Ovary (tissue), 9 donors: ENCODE data around the gene ARHGAP40. TPM values are rescaled to one million over a fixed set of nuclear protein-coding genes. Genes with fewer than 3 reads are reported as not detected.

Experiments
- DNase-seq, 5 donors: peaks; one replicate each; pipeline ENCODE4 v3.0.0-alpha.2; 2019 to 2020
- H3K27ac ChIP-seq, 2 donors: fragments of 200-600 bp; one replicate each; pipeline versions ENCODE4 v1.5.1 to v1.8.0; 2019 to 2022
- H3K27me3 ChIP-seq: fragments of 200-600 bp; one replicate; pipeline ENCODE4 v1.8.0; 2022
- H3K36me3 ChIP-seq: fragments of 200-600 bp; sonication (generic); one replicate; pipeline ENCODE4 v1.5.1; 2019
- H3K4me1 ChIP-seq: one replicate; pipeline ENCODE4 v1.8.1; 2013; ENCODE audit warnings: mild to moderate bottlenecking, moderate library complexity; ENCODE audit not compliant: insufficient read depth
- H3K4me3 ChIP-seq: fragments of 200-600 bp; sonication (generic); one replicate; pipeline ENCODE4 v1.5.1; 2017
- H3K9me3 ChIP-seq, 2 donors: fragments of 200-600 bp in 1 of 2; sonication (generic) in 1 of 2; one replicate each; pipeline versions ENCODE4 v1.5.1 to v1.8.1; 2013 to 2019; ENCODE audit warnings: mild to moderate bottlenecking in 1 of 2, moderate library complexity in 1 of 2
- EP300 ChIP-seq: sonication (generic); formaldehyde crosslinking; IDR thresholded peaks from one replicate; pipeline ENCODE4 v1.6.1; 2017; ENCODE audit warnings: antibody characterized with exemption
- POLR2A ChIP-seq: fragments of 450-650 bp; IDR thresholded peaks from one replicate; pipeline ENCODE4 v1.6.1; 2017; ENCODE audit warnings: antibody characterized with exemption, mild to moderate bottlenecking, moderate library complexity
- WGBS, 3 donors: extraction: QIAGEN DNeasy Blood & Tissue Kit in 1 of 3; methylation state at CpG; one replicate each; pipeline versions ENCODE4 v1.1.5 to v1.1.7; 2013 to 2017; 5-methylcytosine and 5-hydroxymethylcytosine counted together
- intact Hi-C, 4 donors: fragments of 100-400 bp; cut with DNase I; formaldehyde crosslinking; loops; one replicate each; pipeline versions ENCODE4 v1.11.0 to v1.15.1; 2022 to 2023
- polyA plus RNA-seq, 2 donors: library from polyadenylated mRNA; stranded (reverse); fragments of 200-250 nt in 1 of 2; fragments of 350-450 nt in 1 of 2; fragmentation: Illumina TruSeq in 1 of 2; extraction: RNeasy Lipid Tissue Mini Kit (QIAGEN cat#74804) in 1 of 2; gene quantifications; one replicate each; pipeline ENCODE4 v1.2.3, GENCODE V29; 2013 to 2014
- total RNA-seq, 7 donors: library from RNA; depleted of rRNA in 2 of 7; stranded (reverse); fragments of >200 nt in 2 of 7; fragmentation: NEBNext Ultra II Directional in 3 of 7; extraction: Animal tissue kit (Norgen Biotek cat#: 25700) in 3 of 7; gene quantifications; one replicate each; pipeline versions ENCODE4 v1.1.0 to v1.2.4, GENCODE V29; 2016 to 2023
- TF ChIP-seq, protein P1 (sequence below), 3 donors: fragments of 450-650 bp in 2 of 3; fragments of 200-600 bp in 1 of 3; IDR thresholded peaks; one replicate each; pipeline versions ENCODE4 v1.5.1 to v1.8.0; 2016 to 2022; ENCODE audit warnings: antibody characterized with exemption in 3 of 3, mild to moderate bottlenecking in 1 of 3
- donor health status: DM: no; HTN: no; CAD: no; lungs with moderate emphysema.
- donor health status: DM: no; HTN: no; CAD: no.
- donor health status: Bipolar disorder and iron deficiency.
- donor health status: DM: yes; HTN: yes; CAD: no.
- donor health status: DM: no; HTN: no; CAD: no.
- donor health status: DM: yes; HTN: yes; CAD: no.

The ARHGAP40 gene
- total and polyA plus RNA-seq, 9 donors = not detected

GRCh38 chr20:38664284-38664683 lies 62.7 kb downstream of the ARHGAP40 start:
- intact Hi-C loops = no loop called here
- no peaks in the 10 kb centered on the region for H3K4me1 ChIP-seq
- no peak overlapping the region for H3K4me3 ChIP-seq
- WGBS, 3 donors = 68 to 71% (median 68%) methylated on average over 2 of the region's 2 CpGs
- H3K36me3 ChIP-seq = no peaks in the 10 kb centered on the region
- TF ChIP-seq POLR2A (no peak), EP300 (no peak)
- TF ChIP-seq, protein P1, sequence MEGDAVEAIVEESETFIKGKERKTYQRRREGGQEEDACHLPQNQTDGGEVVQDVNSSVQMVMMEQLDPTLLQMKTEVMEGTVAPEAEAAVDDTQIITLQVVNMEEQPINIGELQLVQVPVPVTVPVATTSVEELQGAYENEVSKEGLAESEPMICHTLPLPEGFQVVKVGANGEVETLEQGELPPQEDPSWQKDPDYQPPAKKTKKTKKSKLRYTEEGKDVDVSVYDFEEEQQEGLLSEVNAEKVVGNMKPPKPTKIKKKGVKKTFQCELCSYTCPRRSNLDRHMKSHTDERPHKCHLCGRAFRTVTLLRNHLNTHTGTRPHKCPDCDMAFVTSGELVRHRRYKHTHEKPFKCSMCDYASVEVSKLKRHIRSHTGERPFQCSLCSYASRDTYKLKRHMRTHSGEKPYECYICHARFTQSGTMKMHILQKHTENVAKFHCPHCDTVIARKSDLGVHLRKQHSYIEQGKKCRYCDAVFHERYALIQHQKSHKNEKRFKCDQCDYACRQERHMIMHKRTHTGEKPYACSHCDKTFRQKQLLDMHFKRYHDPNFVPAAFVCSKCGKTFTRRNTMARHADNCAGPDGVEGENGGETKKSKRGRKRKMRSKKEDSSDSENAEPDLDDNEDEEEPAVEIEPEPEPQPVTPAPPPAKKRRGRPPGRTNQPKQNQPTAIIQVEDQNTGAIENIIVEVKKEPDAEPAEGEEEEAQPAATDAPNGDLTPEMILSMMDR (IDR thresholded peaks at IDR 0.05) = no peak
- H3K27ac ChIP-seq = no peak overlapping the region
- no peaks in the 10 kb centered on the region for H3K27me3 ChIP-seq
- DNase-seq = no peak
- H3K9me3 ChIP-seq = no peaks in the 10 kb centered on the region

GRCh38 chr20:38665094-38665493 lies 63.5 kb downstream of the ARHGAP40 start:
- Histone ChIP-seq H3K4me3 (no peak overlapping the region), H3K4me1 (no peaks in the 10 kb centered on the region), H3K36me3 (no peaks in the 10 kb centered on the region), H3K9me3 (no peaks in the 10 kb centered on the region), H3K27ac (no peak overlapping the region), H3K27me3 (no peaks in the 10 kb centered on the region)
- intact Hi-C loops = no loop called here
- TF ChIP-seq POLR2A = no peak
- TF ChIP-seq, protein P1 (IDR thresholded peaks at IDR 0.05) = no peak
- 25 to 32% (median 26%) methylated on average over 3 of the region's 3 CpGs for WGBS, 3 donors
- no peak for DNase-seq

- WGBS, 3 donors = 54 to 62% (median 55%) methylated on average over 11 of the region's 11 CpGs
- intact Hi-C loops = no loop called here
- no peak overlapping the region for H3K27ac ChIP-seq
- H3K9me3 ChIP-seq = no peaks in the 10 kb centered on the region
- H3K27me3 ChIP-seq = no peaks in the 10 kb centered on the region
- no peaks in the 10 kb centered on the region for H3K4me1 ChIP-seq
- no peaks in the 10 kb centered on the region for H3K36me3 ChIP-seq
- H3K4me3 ChIP-seq = no peak overlapping the region
- TF ChIP-seq, protein P1 (IDR thresholded peaks at IDR 0.05) = no peak
- no peak for TF ChIP-seq POLR2A
- TF ChIP-seq EP300 = no peak
- no peak for DNase-seq
Observed at GRCh38 chr20:38665506-38666285, 64.1 kb downstream of the ARHGAP40 start.

DNA sequence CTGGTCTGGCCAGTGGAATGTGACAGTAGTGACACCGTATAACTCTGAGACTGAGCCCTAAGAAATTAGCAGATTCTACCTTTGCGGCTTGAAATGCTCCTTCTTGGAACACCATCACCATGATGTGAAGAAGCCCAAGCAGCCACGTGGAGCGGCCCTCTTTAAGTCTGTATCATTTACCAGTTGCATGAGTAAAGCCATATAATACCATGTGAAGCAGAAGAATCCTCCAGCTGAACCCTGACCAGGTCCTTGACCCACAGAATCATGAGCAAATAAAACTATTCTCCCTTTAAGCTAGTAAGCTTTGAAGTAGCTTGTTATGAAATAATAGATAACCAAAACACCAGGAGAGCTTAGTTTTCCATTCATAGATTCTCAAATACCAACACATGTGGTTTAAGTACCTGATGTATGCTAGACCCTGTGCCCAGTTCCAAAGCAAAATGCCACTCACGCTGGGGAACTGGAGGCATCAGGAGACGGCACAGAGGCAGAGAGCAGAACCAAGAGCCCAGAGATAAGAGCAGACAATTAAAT lies 65.9 kb downstream of the ARHGAP40 start:
- H3K36me3 ChIP-seq = no peaks in the 10 kb centered on the region
- no peak for DNase-seq
- H3K27ac ChIP-seq = no peak overlapping the region
- intact Hi-C loops = no loop called here
- H3K4me3 ChIP-seq = no peak overlapping the region
- WGBS, 3 donors = 70 to 78% (median 73%) methylated on average over 6 of the region's 6 CpGs
- no peaks in the 10 kb centered on the region for H3K27me3 ChIP-seq
- TF ChIP-seq EP300 (no peak), POLR2A (no peak)
- TF ChIP-seq, protein P1 (IDR thresholded peaks at IDR 0.05) = no peak
- H3K9me3 ChIP-seq = no peaks in the 10 kb centered on the region
- H3K4me1 ChIP-seq = no peaks in the 10 kb centered on the region
